Mammary epithelial cell (primary cell): ENCODE data around the gene NUTM2F.

ENCODE experiments used
- CTCF ChIP-seq, 2 donors: IDR thresholded peaks in 1 of 2; conservative IDR thresholded peaks in 1 of 2; 2 replicates each; pipeline ENCODE4 v1.5.1; 2011 to 2012; ENCODE audit warnings: inconsistent platforms in 2 of 2, low read length in 2 of 2, mild to moderate bottlenecking in 2 of 2, control low read depth in 1 of 2, low read depth in 1 of 2; ENCODE audit not compliant: insufficient read depth in 1 of 2; ENCODE audit errors: extremely low read depth in 1 of 2
- EZH2 ChIP-seq: IDR thresholded peaks from 2 replicates; pipeline ENCODE4 v1.6.1; 2012; ENCODE audit warnings: low read length, inconsistent platforms, borderline replicate concordance

GRCh38 chr9:94298949-94299599 lies 29.4 kb downstream of the NUTM2F start:
- TF ChIP-seq CTCF (conservative IDR thresholded peaks at IDR 0.05 in 1 of 2, IDR thresholded peaks at IDR 0.05 in 1 of 2; ENCODE audit: extremely low read depth in 1 of 2, insufficient read depth in 1 of 2, low read depth in 1 of 2, low read length in 2 of 2) (no peak), EZH2 (no peak)
